DMS79 treated with DMSO at 0.1 percent for 48 hours (cell line): ENCODE measurements around the gene TBX2.

Experiments used
- DNase-seq: peaks from one replicate; lab custom pipeline; 2025; lab: John Stamatoyannopoulos, UW

The TBX2 gene

GRCh38 chr17:61402073-61402541, 2.5 kb downstream of the TBX2 start:
- no peak for DNase-seq

- peak; percentile 58 for DNase-seq
Measured at GRCh38 chr17:61402978-61403800, 3.5 kb downstream of the TBX2 start.

GRCh38 chr17:61403801-61404662, 4.4 kb downstream of the TBX2 start:
- DNase-seq = no peak

- DNase-seq = no peak
Measured at GRCh38 chr17:61404663-61404912, 4.9 kb downstream of the TBX2 start.

GRCh38 chr17:61404913-61405685, 5.5 kb downstream of the TBX2 start:
- DNase-seq = no peak

- no peak for DNase-seq
Measured at GRCh38 chr17:61405686-61406536, 6.3 kb downstream of the TBX2 start.

- DNase-seq = no peak
Measured at GRCh38 chr17:61406537-61406845, 6.8 kb downstream of the TBX2 start.

GRCh38 chr17:61406971-61407911, 7.6 kb downstream of the TBX2 start:
- no peak for DNase-seq

GRCh38 chr17:61408151-61409041, 8.8 kb downstream of the TBX2 start:
- no peak for DNase-seq

- DNase-seq = no peak
Measured at GRCh38 chr17:61409301-61410112, 9.9 kb downstream of the TBX2 start.

- no peak for DNase-seq
Measured at GRCh38 chr17:61410141-61411010, 10.7 kb downstream of the TBX2 start.

- no peak for DNase-seq
Measured at GRCh38 chr17:61411011-61411260, 11.3 kb downstream of the TBX2 start.

GRCh38 chr17:61411261-61412142, 11.9 kb downstream of the TBX2 start:
- no peak for DNase-seq

GRCh38 chr17:61412143-61412859, 12.7 kb downstream of the TBX2 start:
- peak; percentile 56 for DNase-seq

GRCh38 chr17:61412860-61413660, 13.4 kb downstream of the TBX2 start:
- DNase-seq = peak; percentile 10
